ENCODE measurements around the gene KLHL20.

- TF ChIP-seq POLR2A (IDR thresholded peaks at IDR 0.05), result no peak
- TF ChIP-seq CTCF (IDR thresholded peaks at IDR 0.05), result no peak
Observed at GRCh38 chr1:173666646-173667045, 48.1 kb upstream of the KLHL20 start.

Measured in uterus (tissue), 2 donors.